Measurements from ENCODE around the gene SETDB2.
A peak's percentile ranks its signal among the peaks of the same experiment; 100 is the strongest.

The SETDB2 gene

DNA sequence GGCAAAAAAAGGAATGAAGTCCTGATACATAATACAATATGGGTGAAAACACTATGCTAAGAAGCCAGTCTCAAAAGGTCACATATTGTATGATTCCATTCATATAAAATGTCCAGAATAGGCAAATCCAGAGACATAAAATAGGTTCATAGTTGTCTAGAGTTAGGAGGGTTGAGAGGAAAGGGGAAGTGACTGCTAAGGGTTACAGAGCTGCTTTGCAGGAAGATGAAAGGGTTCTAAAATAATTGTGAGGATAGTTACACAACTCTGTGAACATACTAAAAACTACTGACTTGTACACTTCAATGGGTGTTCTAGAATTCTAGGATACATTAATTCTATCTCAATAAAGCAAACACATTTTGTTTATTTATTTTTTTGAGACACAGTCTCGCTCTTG lies 25.9 kb upstream of the SETDB2 start:
- Histone ChIP-seq H3K27ac (ENCODE audit: low read depth, low read length) (no peak overlapping the region), H3F3A (ENCODE audit: control insufficient read depth, insufficient read depth) (peaks cover 2% of the 10 kb centered on the region; the same call in 1 of the 2 replicates), H3K4me2 (ENCODE audit: low read length) (peak overlapping the region; percentile 55), H4K20me1 (ENCODE audit: control insufficient read depth, insufficient read depth, low read depth, low read length) (no peaks in the 10 kb centered on the region), H3K9me2 (replicated peaks; ENCODE audit: control insufficient read depth, low read length) (no peaks in the 10 kb centered on the region), H3K36me3 (ENCODE audit: control insufficient read depth, low read length) (no peaks in the 10 kb centered on the region), H3K4me3 (ENCODE audit: low read length) (peak overlapping the region; percentile 31), H3K9me3 (ENCODE audit: control insufficient read depth, insufficient read depth, low read length) (no peaks in the 10 kb centered on the region), H3K79me2 (ENCODE audit: control insufficient read depth, low read length) (no peaks in the 10 kb centered on the region), H3K27me3 (ENCODE audit: control insufficient read depth, low read length) (no peaks in the 10 kb centered on the region), H3K4me1 (ENCODE audit: control insufficient read depth, low read length) (peaks cover 26% of the 10 kb centered on the region)
- TF ChIP-seq, protein P1, sequence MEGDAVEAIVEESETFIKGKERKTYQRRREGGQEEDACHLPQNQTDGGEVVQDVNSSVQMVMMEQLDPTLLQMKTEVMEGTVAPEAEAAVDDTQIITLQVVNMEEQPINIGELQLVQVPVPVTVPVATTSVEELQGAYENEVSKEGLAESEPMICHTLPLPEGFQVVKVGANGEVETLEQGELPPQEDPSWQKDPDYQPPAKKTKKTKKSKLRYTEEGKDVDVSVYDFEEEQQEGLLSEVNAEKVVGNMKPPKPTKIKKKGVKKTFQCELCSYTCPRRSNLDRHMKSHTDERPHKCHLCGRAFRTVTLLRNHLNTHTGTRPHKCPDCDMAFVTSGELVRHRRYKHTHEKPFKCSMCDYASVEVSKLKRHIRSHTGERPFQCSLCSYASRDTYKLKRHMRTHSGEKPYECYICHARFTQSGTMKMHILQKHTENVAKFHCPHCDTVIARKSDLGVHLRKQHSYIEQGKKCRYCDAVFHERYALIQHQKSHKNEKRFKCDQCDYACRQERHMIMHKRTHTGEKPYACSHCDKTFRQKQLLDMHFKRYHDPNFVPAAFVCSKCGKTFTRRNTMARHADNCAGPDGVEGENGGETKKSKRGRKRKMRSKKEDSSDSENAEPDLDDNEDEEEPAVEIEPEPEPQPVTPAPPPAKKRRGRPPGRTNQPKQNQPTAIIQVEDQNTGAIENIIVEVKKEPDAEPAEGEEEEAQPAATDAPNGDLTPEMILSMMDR (IDR thresholded peaks at IDR 0.05; ENCODE audit: low read depth, low read length, poor library complexity, severe bottlenecking) = no peak
- TF ChIP-seq EZH2phosphoT487 (IDR thresholded peaks at IDR 0.05; ENCODE audit: borderline replicate concordance, low read length) = no peak

DNA sequence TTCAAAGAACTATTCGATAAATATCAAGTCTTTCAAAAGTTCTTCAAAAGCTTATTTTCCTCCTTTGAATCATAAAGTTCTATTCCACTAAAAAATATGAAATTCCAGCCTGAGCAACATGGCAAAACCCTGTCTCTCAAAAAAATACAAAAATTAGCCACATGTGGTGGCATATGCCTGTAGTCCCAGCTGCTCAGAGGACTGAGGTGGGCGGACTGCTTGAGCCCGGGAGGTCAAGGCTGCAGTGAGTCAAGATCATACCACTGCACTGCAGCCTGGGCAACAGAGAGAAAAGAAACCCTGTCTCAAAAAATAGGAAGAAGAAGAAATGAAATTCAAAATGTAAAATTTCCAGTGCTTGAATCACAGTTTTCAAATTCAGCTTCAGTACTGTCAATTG lies 24.8 kb upstream of the SETDB2 start:
- H3K9me3 ChIP-seq (ENCODE audit: control insufficient read depth, insufficient read depth, low read length) = no peaks in the 10 kb centered on the region
- H3K9me2 ChIP-seq (replicated peaks; ENCODE audit: control insufficient read depth, low read length) = no peaks in the 10 kb centered on the region
- no peaks in the 10 kb centered on the region for H3K79me2 ChIP-seq (ENCODE audit: control insufficient read depth, low read length)
- no peak overlapping the region for H3K4me2 ChIP-seq (ENCODE audit: low read length)
- no peak overlapping the region for H3K4me3 ChIP-seq (ENCODE audit: low read length)
- TF ChIP-seq EZH2phosphoT487 (IDR thresholded peaks at IDR 0.05; ENCODE audit: borderline replicate concordance, low read length) = no peak
- TF ChIP-seq, protein P1 (IDR thresholded peaks at IDR 0.05; ENCODE audit: low read depth, low read length, poor library complexity, severe bottlenecking) = no peak
- peaks cover 26% of the 10 kb centered on the region for H3K4me1 ChIP-seq (ENCODE audit: control insufficient read depth, low read length)
- H3F3A ChIP-seq (ENCODE audit: control insufficient read depth, insufficient read depth) = peaks cover 2% of the 10 kb centered on the region; the same call in 1 of the 2 replicates
- H3K36me3 ChIP-seq (ENCODE audit: control insufficient read depth, low read length) = no peaks in the 10 kb centered on the region
- no peak overlapping the region for H3K27ac ChIP-seq (ENCODE audit: low read depth, low read length)
- no peaks in the 10 kb centered on the region for H3K27me3 ChIP-seq (ENCODE audit: control insufficient read depth, low read length)
- H4K20me1 ChIP-seq (ENCODE audit: control insufficient read depth, insufficient read depth, low read depth, low read length) = no peaks in the 10 kb centered on the region

DNA sequence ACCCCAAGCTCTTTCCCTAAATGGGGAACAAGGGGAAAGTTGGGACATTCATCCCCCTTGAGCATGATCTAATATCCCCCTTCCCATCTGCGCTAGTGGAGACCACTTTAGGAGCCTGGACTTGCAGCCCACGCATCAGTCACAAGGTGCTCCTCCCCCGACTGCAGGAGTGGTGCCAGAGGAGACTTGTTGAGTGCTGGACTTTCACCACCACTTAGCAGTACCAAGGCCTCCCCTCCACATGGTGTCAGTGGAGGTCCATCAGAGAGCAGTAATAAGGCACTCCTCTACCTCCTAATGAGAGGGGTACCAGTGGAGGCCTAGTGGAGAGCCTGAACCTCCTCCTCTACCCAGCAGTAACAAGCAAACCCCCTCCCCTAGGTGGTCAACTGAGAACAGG lies 22.7 kb upstream of the SETDB2 start:
- H3K4me3 ChIP-seq (ENCODE audit: low read length) = no peak overlapping the region
- no peak overlapping the region for H3K27ac ChIP-seq (ENCODE audit: low read depth, low read length)
- H3K36me3 ChIP-seq (ENCODE audit: control insufficient read depth, low read length) = no peaks in the 10 kb centered on the region
- no peaks in the 10 kb centered on the region for H3K9me3 ChIP-seq (ENCODE audit: control insufficient read depth, insufficient read depth, low read length)
- no peaks in the 10 kb centered on the region for H3K9me2 ChIP-seq (replicated peaks; ENCODE audit: control insufficient read depth, low read length)
- H3K4me2 ChIP-seq (ENCODE audit: low read length) = no peak overlapping the region
- peaks cover 2% of the 10 kb centered on the region; the same call in 1 of the 2 replicates for H3F3A ChIP-seq (ENCODE audit: control insufficient read depth, insufficient read depth)
- TF ChIP-seq, protein P1 (IDR thresholded peaks at IDR 0.05; ENCODE audit: low read depth, low read length, poor library complexity, severe bottlenecking) = peak; percentile 52
- TF ChIP-seq EZH2phosphoT487 (IDR thresholded peaks at IDR 0.05; ENCODE audit: borderline replicate concordance, low read length) = no peak
- H4K20me1 ChIP-seq (ENCODE audit: control insufficient read depth, insufficient read depth, low read depth, low read length) = no peaks in the 10 kb centered on the region
- H3K4me1 ChIP-seq (ENCODE audit: control insufficient read depth, low read length) = peaks cover 22% of the 10 kb centered on the region
- H3K27me3 ChIP-seq (ENCODE audit: control insufficient read depth, low read length) = no peaks in the 10 kb centered on the region
- H3K79me2 ChIP-seq (ENCODE audit: control insufficient read depth, low read length) = no peaks in the 10 kb centered on the region

Data from DOHH2 (cell line).